ENCODE measurements around the gene PCSK5. TPM values are rescaled to one million over a fixed set of nuclear protein-coding genes. Genes with fewer than 3 reads are reported as not detected.

The PCSK5 gene
- total RNA-seq, 1 donor from 2014 or later, result 8.9 TPM

DNA sequence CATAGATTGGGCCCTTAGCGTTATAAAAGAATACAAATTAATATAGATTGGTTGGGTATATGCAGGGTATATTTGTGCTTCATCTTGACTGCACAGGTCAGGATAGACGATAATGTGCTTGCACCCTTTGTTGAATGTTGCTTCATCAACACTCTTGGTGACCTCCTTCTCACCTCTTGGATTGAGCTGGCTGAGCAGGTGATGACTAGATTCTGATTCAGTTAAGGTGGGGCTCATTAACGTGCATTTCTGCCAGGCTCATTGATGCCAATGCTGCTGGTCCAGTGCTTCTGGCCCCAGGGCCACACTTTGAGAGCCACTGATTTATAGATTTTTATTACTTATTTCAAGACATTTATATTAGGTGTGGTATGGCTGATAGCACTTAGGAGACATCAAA is 27.7 kb downstream of the PCSK5 start:
- DNase-seq (ENCODE audit: low spot score), result no peak
- Mint-ChIP-seq H3K4me1 (ENCODE audit: low read depth) (no peaks in the 10 kb centered on the region), H3K27me3 (ENCODE audit: low read depth) (no peaks in the 10 kb centered on the region), H3K27ac (ENCODE audit: unreplicated experiment) (no peak overlapping the region), H3K4me3 (ENCODE audit: unreplicated experiment) (no peak overlapping the region), H3K9me3 (ENCODE audit: low read depth) (peaks cover 2% of the 10 kb centered on the region), H3K36me3 (ENCODE audit: low read depth) (peaks cover 2% of the 10 kb centered on the region)
- TF ChIP-seq, protein P1, sequence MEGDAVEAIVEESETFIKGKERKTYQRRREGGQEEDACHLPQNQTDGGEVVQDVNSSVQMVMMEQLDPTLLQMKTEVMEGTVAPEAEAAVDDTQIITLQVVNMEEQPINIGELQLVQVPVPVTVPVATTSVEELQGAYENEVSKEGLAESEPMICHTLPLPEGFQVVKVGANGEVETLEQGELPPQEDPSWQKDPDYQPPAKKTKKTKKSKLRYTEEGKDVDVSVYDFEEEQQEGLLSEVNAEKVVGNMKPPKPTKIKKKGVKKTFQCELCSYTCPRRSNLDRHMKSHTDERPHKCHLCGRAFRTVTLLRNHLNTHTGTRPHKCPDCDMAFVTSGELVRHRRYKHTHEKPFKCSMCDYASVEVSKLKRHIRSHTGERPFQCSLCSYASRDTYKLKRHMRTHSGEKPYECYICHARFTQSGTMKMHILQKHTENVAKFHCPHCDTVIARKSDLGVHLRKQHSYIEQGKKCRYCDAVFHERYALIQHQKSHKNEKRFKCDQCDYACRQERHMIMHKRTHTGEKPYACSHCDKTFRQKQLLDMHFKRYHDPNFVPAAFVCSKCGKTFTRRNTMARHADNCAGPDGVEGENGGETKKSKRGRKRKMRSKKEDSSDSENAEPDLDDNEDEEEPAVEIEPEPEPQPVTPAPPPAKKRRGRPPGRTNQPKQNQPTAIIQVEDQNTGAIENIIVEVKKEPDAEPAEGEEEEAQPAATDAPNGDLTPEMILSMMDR (IDR thresholded peaks at IDR 0.05), result no peak

DNA sequence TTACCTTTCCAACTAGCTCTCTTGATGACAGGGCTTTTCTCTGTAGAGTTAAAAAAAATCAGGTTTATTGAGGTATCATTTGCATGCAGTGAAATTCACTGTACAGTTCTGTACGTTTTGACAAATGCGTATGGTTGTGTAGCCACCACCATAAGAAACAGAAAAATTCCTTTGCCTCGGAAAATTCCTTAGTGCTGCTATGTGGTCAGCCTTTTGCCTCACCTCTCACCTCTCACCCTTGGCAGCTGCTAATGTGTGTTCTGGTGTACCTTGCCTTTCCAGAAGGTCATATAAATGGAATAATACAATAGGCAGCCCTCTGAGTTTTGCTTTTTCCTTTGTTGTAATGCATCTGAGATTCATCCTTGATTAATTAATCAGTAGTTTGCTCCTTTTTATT is 28.4 kb downstream of the PCSK5 start:
- no peak overlapping the region for H3K27ac Mint-ChIP-seq (ENCODE audit: unreplicated experiment)
- no peaks in the 10 kb centered on the region for H3K27me3 Mint-ChIP-seq (ENCODE audit: low read depth)
- TF ChIP-seq, protein P1 (IDR thresholded peaks at IDR 0.05), result no peak
- H3K36me3 Mint-ChIP-seq (ENCODE audit: low read depth), result peaks cover 2% of the 10 kb centered on the region
- H3K4me1 Mint-ChIP-seq (ENCODE audit: low read depth), result no peaks in the 10 kb centered on the region
- no peak overlapping the region for H3K4me3 Mint-ChIP-seq (ENCODE audit: unreplicated experiment)
- DNase-seq (ENCODE audit: low spot score), result no peak
- H3K9me3 Mint-ChIP-seq (ENCODE audit: low read depth), result peaks cover 5% of the 10 kb centered on the region

DNA sequence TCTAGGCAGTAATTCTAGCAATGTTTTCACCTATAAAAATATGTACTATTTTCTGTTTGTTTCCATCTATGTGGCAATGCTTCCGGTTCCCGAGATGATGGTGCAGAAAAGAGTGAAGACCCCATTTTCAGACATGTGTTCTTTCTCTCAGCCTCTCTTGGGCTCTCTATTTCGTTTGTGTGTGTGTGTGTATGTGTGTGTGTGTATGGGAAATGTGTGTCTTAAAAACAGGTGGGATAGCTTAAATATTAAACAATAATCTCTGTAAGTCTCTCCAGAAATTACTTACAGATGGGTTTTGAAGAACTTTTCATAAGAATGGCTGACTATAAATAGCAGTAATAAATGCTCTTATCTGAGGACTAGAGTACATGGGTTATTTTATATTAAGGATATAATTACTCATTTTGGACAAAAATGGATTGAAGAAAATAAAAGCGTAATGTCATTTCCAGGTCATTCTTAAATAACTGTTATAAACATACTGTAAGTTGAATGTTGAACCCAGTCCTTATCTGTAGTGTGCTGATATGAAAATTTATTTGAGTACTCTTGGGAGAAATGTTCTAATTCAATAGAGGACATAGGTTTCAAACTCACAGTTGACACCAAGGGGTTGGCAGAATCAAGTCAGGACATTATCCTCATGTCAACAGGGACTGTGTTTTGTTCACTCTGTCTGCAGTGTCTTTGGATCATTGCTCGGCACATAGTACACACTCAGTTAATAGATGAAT is 31.1 kb downstream of the PCSK5 start:
- Mint-ChIP-seq H3K27ac (ENCODE audit: unreplicated experiment) (no peak overlapping the region), H3K4me1 (ENCODE audit: low read depth) (no peaks in the 10 kb centered on the region), H3K27me3 (ENCODE audit: low read depth) (no peaks in the 10 kb centered on the region), H3K4me3 (ENCODE audit: unreplicated experiment) (no peak overlapping the region), H3K36me3 (ENCODE audit: low read depth) (no peaks in the 10 kb centered on the region), H3K9me3 (ENCODE audit: low read depth) (peaks cover 7% of the 10 kb centered on the region)
- no peak for DNase-seq (ENCODE audit: low spot score)
- TF ChIP-seq, protein P1 (IDR thresholded peaks at IDR 0.05), result no peak

DNA sequence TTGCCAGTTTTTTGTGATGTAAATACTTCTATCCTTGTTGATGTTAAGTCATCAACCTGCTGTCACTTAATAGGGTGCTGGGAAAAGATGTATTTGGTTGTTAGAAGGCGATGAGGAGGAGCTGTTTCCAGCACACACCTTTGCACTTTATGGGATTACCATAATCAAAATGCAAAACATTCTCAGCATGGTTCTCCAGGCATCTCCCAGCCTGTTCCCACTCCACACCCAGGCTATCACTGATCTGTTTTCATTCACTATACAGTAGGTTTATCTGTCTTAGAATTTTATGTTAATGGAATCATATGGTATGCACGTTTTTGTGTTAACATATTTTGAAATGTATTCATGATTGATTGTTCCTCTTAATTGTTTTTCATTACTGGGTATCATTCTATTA is 35.9 kb downstream of the PCSK5 start:
- H3K36me3 Mint-ChIP-seq (ENCODE audit: low read depth), result no peaks in the 10 kb centered on the region
- no peak for DNase-seq (ENCODE audit: low spot score)
- H3K9me3 Mint-ChIP-seq (ENCODE audit: low read depth), result peaks cover 7% of the 10 kb centered on the region
- peaks cover 15% of the 10 kb centered on the region for H3K4me1 Mint-ChIP-seq (ENCODE audit: low read depth)
- TF ChIP-seq, protein P1 (IDR thresholded peaks at IDR 0.05), result no peak
- H3K27ac Mint-ChIP-seq (ENCODE audit: unreplicated experiment), result no peak overlapping the region
- no peak overlapping the region for H3K4me3 Mint-ChIP-seq (ENCODE audit: unreplicated experiment)
- no peaks in the 10 kb centered on the region for H3K27me3 Mint-ChIP-seq (ENCODE audit: low read depth)

DNA sequence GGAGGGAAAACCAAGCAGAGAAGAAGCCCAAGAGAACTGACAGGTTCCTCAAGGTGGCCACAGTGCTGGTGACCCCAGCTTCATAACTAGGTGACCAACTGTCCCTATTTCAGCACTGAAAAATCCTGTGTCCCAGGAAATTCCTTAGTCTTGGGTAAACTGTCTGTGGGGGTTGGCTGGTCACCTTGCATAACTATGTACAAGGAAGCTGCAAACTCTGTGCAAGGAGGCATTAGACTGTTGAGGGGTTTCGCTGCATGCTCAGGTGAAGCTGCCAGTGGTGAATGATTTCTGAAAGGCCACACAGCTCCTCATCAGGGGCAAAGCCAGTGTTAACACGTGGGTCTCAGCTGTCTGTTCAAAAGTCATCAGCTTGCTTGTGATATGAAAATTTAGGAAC is 36.9 kb downstream of the PCSK5 start:
- Mint-ChIP-seq H3K27me3 (ENCODE audit: low read depth) (no peaks in the 10 kb centered on the region), H3K4me1 (ENCODE audit: low read depth) (peaks cover 17% of the 10 kb centered on the region), H3K4me3 (ENCODE audit: unreplicated experiment) (no peak overlapping the region), H3K36me3 (ENCODE audit: low read depth) (no peaks in the 10 kb centered on the region), H3K27ac (ENCODE audit: unreplicated experiment) (no peak overlapping the region), H3K9me3 (ENCODE audit: low read depth) (peaks cover 7% of the 10 kb centered on the region)
- TF ChIP-seq, protein P1 (IDR thresholded peaks at IDR 0.05), result no peak
- DNase-seq (ENCODE audit: low spot score), result no peak
